ENCODE data around the gene CAMK1D.

- no peak for TF ChIP-seq MAX (IDR thresholded peaks at IDR 0.05; ENCODE audit: low read depth, low read length)
- TF ChIP-seq POLR2A (IDR thresholded peaks at IDR 0.05; ENCODE audit: extremely low read depth, insufficient read length) = no peak
Measured at GRCh38 chr10:12874501-12874900, 525.2 kb downstream of the CAMK1D start.

All from NB4 (cell line).